ENCODE measurements around the gene OR8S1. TPM values are rescaled to one million over a fixed set of nuclear protein-coding genes. Genes with fewer than 3 reads are reported as not detected.

Gene OR8S1
- total RNA-seq, 1 experiment from 2014 or later: not detected

DNA sequence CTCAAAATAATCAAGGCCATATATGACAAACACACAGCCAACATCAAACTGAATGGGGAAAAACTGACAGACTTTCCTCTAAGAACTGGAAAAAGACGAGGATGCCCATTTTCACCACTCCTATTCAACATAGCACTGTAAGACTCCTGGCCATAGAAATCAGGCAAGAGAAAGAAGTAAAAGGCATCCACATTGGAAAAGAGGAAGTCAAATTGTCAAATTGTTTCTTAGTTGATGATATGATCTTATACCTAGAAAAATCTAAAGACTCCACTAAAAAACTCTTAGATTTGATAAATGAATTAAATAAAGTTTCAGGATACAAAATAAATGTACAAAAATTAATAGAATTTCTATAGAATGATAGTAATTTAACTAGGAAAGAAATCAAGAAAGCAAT is 11.2 kb downstream of the OR8S1 start:
- Histone ChIP-seq H3K27ac (ENCODE audit: insufficient read length, low read depth, low read length) (no peak overlapping the region), H3K4ac (ENCODE audit: low read depth, low read length) (no peak overlapping the region), H4K5ac (ENCODE audit: insufficient read length, low read depth, low read length) (no peak overlapping the region), H3K4me1 (ENCODE audit: insufficient read depth, low read length) (no peaks in the 10 kb centered on the region), H3K79me1 (ENCODE audit: insufficient read depth, low read depth, low read length, poor library complexity, severe bottlenecking) (no peaks in the 10 kb centered on the region), H3T11ph (ENCODE audit: low read length) (no peak overlapping the region), H3K27me3 (ENCODE audit: insufficient read depth, low read length) (no peaks in the 10 kb centered on the region), H2BK20ac (ENCODE audit: low read depth, low read length, poor library complexity, severe bottlenecking) (no peak overlapping the region), H4K91ac (ENCODE audit: insufficient read length, low read depth, low read length) (no peak overlapping the region), H2BK15ac (ENCODE audit: low read depth, low read length) (no peak overlapping the region), H2BK5ac (ENCODE audit: insufficient read length, low read length) (no peak overlapping the region), H3K4me2 (ENCODE audit: insufficient read depth, insufficient read length, low read length) (no peak overlapping the region), H3K9me3 (ENCODE audit: control insufficient read depth, low read depth, low read length) (no peaks in the 10 kb centered on the region), H3K14ac (ENCODE audit: insufficient read depth, low read length) (no peak overlapping the region), H2AFZ (ENCODE audit: low read length) (no peak overlapping the region), H3K79me2 (ENCODE audit: insufficient read depth, low read length) (no peaks in the 10 kb centered on the region), H2BK120ac (ENCODE audit: low read depth, low read length, poor library complexity, severe bottlenecking) (no peak overlapping the region), H3K56ac (ENCODE audit: insufficient read length, low read depth, low read length) (no peak overlapping the region), H4K20me1 (ENCODE audit: control insufficient read depth, insufficient read depth, insufficient read length) (no peaks in the 10 kb centered on the region), H2BK12ac (ENCODE audit: insufficient read length, low read depth, low read length) (no peak overlapping the region), H3K18ac (ENCODE audit: insufficient read length, low read depth, low read length) (no peak overlapping the region), H4K8ac (replicated peaks; ENCODE audit: insufficient read length, low read depth, low read length) (no peak overlapping the region), H3K23me2 (ENCODE audit: insufficient read length, low read depth, low read length, poor library complexity, severe bottlenecking) (no peaks in the 10 kb centered on the region), H2AK5ac (ENCODE audit: insufficient read length, low read length) (no peak overlapping the region), H3K23ac (ENCODE audit: insufficient read length, low read depth, low read length) (no peak overlapping the region), H3K9ac (ENCODE audit: extremely low read depth, insufficient read length, low read length) (no peak overlapping the region)
- no peak for DNase-seq
- Mint-ChIP-seq H3K27ac (no peak overlapping the region), H3K9me3 (peaks cover 18 to 70% of the 10 kb centered on the region in 2 experiments), H3K4me1 (no peaks in the 10 kb centered on the region), H3K36me3 (ENCODE audit: insufficient read depth in 1 of 3, low read depth in 3 of 3) (no peaks in the 10 kb centered on the region), H3K4me3 (no peak overlapping the region), H3K27me3 (ENCODE audit: low read depth) (peaks cover 6% of the 10 kb centered on the region)
- TF ChIP-seq, protein P1, sequence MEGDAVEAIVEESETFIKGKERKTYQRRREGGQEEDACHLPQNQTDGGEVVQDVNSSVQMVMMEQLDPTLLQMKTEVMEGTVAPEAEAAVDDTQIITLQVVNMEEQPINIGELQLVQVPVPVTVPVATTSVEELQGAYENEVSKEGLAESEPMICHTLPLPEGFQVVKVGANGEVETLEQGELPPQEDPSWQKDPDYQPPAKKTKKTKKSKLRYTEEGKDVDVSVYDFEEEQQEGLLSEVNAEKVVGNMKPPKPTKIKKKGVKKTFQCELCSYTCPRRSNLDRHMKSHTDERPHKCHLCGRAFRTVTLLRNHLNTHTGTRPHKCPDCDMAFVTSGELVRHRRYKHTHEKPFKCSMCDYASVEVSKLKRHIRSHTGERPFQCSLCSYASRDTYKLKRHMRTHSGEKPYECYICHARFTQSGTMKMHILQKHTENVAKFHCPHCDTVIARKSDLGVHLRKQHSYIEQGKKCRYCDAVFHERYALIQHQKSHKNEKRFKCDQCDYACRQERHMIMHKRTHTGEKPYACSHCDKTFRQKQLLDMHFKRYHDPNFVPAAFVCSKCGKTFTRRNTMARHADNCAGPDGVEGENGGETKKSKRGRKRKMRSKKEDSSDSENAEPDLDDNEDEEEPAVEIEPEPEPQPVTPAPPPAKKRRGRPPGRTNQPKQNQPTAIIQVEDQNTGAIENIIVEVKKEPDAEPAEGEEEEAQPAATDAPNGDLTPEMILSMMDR (conservative IDR thresholded peaks at IDR 0.05): no peak
- WGBS (ENCODE audit: extremely low coverage, insufficient read length, low lambda C conversion rate): no CpG with 5 or more reads among the region's 1 CpG
